Suprapubic skin (tissue), 4 donors: ENCODE results near the gene DAND5.

Source experiments
- POLR2A ChIP-seq, 2 donors: fragments of 450-650 bp; IDR thresholded peaks; one replicate each; pipeline ENCODE4 v1.6.1; 2017; ENCODE audit warnings: antibody characterized with exemption in 2 of 2, mild to moderate bottlenecking in 2 of 2, moderate library complexity in 2 of 2
- POLR2AphosphoS5 ChIP-seq, 3 donors: sonication (generic); formaldehyde crosslinking; IDR thresholded peaks; one replicate each; pipeline ENCODE4 v1.6.1; 2017; ENCODE audit warnings: antibody characterized with exemption in 3 of 3
- TF ChIP-seq, protein P1 (sequence below), 2 donors: fragments of 200-600 bp in 1 of 2; fragments of 450-650 bp in 1 of 2; sonication (generic) in 1 of 2; IDR thresholded peaks; one replicate each; pipeline ENCODE4 v1.5.1; 2016 to 2019; ENCODE audit warnings: antibody characterized with exemption in 2 of 2, mild to moderate bottlenecking in 1 of 2, moderate library complexity in 1 of 2

DNA sequence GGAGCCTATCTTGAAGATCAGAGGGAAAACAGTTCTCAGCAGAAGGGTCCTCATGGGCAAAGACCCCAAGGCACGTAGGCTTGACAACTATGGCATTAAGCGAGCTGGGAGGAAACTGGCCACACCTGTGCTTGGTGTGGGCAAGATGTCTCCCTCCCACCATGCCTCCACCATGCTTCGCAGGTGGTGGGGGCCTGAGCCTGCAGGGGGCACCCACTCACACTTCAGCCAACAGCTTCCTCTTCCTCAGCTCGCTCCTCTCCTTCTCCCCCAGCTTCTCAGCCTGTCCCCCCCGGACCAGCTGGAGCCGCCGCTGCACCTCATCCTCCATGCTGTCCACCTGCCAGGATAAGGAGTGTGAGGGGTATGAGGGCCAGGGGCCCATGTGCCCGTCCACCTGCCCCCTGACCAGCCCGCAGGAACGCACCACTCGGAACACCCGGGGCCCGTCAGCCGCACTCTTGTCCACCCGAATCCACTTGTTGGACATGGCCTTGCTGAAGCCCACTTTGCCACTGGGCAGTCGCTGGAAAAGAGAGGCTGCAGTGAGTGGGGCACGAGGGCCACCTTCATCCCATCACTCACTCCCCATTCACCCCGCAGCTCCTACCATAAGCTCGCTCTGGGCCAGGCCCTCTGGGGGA is 39.3 kb upstream of the DAND5 start:
- no peak for TF ChIP-seq POLR2AphosphoS5 (IDR thresholded peaks at IDR 0.05)
- TF ChIP-seq POLR2A (IDR thresholded peaks at IDR 0.05) = no peak
- TF ChIP-seq, protein P1, sequence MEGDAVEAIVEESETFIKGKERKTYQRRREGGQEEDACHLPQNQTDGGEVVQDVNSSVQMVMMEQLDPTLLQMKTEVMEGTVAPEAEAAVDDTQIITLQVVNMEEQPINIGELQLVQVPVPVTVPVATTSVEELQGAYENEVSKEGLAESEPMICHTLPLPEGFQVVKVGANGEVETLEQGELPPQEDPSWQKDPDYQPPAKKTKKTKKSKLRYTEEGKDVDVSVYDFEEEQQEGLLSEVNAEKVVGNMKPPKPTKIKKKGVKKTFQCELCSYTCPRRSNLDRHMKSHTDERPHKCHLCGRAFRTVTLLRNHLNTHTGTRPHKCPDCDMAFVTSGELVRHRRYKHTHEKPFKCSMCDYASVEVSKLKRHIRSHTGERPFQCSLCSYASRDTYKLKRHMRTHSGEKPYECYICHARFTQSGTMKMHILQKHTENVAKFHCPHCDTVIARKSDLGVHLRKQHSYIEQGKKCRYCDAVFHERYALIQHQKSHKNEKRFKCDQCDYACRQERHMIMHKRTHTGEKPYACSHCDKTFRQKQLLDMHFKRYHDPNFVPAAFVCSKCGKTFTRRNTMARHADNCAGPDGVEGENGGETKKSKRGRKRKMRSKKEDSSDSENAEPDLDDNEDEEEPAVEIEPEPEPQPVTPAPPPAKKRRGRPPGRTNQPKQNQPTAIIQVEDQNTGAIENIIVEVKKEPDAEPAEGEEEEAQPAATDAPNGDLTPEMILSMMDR (IDR thresholded peaks at IDR 0.05) = no peak
